Activated gamma-delta T cell treated with Interleukin-2 at 50 U/mL for 16 hours (primary cell): Measurements from ENCODE around the gene MBIP.

Experiments
- DNase-seq: peaks from one replicate; pipeline ENCODE4 v3.0.0-alpha.2; 2020

MBIP gene

DNA sequence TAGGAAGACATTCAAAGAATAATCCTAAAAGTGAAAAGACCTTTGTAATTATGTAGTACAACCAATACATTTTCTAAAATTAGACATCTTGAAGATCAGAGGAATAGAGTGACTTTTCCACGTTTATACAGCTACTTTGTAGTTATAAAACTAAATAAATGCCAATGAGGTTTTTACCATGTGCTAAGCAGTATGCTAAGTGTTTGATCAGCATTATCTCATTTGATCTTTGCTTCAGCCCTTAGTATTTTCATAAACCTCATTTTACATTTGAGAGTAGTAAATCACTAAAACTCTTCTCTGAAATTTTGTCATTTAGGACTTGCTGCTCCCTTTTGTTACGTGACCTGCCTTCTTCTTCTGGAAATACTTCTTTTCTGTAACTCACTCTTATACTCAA lies 13.6 kb downstream of the MBIP start:
- no peak for DNase-seq

DNA sequence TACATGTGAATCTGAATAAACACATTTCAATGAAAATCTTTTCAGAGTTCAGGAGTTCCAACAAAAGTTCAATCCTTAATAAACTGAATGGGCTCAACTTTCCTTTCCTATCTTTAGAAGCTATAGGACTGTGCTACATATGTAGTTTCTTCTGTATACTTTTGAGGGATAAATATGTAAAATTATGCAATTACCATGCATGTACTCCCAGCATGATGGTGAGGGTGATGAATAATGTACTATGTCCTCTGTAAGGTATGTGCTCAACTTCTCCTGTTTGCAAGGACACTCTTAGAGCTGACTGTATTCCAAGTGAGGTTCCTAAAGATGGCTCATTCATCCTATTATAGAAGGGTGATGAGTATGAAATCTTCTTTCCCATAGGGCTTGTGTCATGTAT lies 15.5 kb downstream of the MBIP start:
- no peak for DNase-seq

DNA sequence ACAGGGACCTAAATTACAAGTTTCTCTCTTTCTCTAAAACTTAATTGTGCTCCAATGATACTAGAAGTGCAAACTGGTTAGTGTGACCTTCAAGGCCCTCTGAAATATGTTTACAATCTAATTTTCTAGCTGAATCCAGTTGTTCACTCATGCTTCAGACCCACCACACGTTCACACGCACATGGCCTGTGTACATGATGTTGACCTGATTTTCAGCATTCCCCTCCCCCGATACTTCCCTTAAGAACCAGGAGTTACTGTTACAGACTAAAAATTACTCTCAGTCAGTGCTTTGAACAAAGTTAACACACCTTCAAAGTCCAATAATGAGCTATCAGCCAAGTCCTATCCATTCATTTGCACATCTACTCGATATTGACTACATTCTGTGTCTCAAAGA lies 16.5 kb downstream of the MBIP start:
- no peak for DNase-seq

DNA sequence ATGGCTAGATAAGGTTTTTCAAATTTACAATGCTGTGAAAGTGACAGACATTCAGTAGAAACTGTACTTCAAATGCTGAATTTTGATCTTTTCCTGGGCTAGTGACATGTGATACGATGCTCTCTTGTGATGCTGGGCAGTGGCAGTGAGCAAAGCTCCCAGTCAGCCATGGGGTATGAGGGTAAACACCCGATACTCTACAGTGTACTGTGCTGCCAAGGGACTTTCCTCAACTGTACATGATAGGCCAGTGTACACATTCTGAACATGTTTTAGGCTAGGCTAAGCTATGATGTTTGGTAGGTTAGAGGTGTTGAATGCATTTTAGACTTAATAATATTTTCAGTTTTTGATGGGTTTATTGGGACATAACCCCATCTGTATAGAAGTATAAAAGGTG lies 17.6 kb downstream of the MBIP start:
- no peak for DNase-seq

DNA sequence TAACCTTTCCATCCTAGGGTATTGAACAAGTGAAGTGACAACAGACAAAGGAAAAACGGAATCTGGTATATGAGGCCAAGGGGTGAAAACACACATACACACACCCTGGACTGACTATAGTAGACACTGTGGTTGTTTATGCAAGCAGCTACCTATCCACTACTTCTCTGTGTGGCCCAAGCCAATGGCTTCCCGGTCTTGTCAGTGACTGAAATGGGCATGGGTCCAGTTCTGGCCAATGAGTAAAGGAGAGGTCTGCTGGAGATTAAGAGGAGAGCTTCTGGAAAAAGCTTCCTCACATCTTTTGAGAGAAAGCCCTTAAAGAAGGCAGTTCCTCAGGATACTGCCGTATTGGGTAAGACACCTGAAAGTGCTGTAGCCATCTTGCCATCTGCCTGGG lies 19.3 kb downstream of the MBIP start:
- DNase-seq = no peak

DNA sequence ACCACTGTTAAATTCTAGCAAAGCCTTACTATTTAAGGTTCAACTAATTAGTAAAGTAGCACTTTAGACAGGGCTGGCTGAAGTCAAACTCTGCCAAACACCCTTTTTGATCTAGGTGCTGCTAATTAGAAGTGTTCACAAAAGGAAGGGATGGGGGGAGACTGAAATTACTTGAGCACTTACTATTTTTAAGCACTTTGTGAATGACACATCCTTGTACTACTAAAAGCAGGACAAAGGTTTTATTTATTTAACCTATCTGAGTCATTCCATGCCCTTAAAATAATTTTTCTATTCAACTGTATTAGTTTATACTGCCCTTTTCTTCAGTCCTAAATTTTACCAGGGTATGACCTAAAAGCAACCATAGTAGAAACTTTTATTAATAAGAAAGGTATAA lies 20.1 kb downstream of the MBIP start:
- no peak for DNase-seq

DNA sequence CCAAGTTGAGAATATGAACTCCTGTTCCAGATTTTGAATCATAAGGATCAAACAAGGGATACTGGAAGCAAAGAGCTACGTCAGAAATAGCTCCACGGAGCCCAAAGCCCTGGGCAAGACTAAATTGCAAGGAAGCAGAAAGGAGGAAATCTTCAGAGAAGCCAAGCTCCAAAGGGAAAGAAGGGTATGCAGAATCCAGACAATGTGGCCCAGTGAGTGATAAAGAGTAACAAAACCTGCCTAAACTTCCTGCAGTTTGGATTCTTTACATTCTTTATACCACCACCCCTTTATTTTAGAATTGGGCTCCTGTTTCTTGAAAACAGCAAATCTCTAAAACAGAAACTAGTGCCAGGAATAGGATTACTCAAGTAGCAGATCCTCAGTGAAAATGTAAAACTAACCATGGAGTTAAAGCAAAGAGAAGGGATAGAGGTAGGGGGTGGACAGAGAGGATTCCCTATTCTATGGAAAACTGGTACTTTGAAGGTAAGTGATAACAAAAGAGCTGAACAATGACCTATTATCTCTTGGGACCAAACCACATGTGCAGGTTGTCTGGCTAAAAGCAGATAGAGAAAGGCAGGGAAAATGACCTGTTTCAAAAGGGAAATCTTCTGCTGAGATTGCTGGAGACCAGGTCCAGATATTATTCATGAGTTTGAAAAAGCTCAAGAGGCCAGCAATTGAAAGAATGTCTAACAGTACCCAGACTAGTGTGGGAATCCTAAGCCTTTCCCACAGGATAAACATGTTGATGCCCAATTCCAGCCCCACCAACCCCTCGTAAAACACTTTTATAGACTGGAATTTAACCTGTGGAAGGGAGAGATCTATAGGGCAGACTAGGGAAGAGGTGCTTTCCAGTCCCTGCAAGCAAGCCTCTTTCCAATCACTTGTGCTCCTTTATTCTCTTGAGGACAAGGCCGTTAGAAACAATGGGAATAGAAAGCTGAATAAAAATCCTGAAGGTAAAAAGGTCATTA lies 24.5 kb downstream of the MBIP start:
- DNase-seq = no peak

DNA sequence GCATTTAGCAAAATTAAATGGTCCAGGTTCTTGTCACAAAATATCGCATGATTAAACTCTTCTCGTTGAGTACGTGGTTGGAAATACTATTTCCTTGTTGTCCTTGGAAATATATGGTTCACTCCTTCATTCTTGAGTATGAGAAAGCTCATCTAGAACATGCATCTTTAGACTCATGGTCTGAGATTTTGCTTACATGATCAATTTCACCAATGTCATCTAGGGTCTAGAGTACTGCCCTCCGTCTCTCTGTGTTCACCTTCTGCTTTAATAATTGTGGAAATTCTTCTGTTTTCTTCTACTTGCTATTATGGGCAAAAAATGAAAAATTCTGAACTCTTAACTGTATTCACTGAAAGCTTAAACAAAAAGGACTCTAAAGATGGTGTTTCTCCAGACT lies 25.9 kb downstream of the MBIP start:
- no peak for DNase-seq

DNA sequence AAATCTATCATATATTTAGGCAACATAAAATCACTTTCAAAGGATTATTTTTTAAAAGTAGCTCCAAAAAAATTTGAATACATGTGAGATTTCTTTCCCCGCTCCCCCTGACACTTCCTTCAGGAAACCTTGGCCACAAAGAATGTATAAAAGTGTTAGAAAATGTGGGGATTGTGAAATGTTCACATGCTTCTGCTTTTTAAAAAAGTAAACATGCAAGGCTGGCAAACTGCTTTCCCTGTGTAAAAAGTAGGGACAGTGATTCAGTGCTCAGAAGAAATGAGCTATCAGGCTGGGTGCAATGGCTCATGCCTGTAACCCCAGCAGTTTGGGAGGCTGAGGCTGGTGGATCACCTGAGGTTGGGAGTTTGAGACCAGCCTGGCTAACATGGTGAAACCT lies 26.6 kb downstream of the MBIP start:
- DNase-seq = no peak

DNA sequence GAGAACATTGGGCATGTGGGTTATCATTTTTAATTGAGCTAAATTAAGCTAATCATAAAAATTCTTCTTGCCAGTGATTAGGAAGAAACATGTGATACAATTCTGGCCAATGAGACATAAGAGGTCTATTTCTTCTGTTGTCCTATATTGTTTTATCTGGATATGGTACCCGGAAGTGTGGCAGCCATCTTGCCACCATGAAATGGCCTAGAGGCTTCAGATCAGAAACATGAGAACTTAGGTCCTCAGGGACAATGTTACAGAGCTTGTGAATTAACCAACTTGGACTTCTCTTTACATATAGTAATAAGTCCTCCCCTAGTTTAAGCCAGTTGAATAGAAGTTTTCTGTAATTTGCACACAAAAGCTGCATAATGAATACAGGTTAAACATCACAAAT lies 30.5 kb downstream of the MBIP start:
- DNase-seq = no peak

DNA sequence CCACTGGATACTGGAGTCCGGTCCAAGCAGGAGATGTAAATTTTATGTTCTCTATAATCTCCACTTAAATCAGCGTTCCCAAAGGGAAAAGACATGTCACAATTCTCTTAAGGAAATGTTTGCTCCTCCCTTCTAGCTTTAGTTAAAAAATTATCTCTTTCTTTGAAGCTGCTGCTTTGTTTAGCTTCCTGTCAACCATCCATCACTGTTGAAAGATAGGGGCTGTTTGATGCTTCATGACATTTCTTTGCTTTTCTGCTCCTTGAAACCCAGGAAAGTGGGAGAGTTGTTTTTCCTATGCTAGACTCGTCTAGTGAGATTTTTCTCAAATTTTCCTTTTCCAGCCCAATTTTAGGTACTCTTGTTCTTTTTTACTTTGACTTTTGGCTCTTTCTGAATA lies 31.9 kb downstream of the MBIP start:
- no peak for DNase-seq

DNA sequence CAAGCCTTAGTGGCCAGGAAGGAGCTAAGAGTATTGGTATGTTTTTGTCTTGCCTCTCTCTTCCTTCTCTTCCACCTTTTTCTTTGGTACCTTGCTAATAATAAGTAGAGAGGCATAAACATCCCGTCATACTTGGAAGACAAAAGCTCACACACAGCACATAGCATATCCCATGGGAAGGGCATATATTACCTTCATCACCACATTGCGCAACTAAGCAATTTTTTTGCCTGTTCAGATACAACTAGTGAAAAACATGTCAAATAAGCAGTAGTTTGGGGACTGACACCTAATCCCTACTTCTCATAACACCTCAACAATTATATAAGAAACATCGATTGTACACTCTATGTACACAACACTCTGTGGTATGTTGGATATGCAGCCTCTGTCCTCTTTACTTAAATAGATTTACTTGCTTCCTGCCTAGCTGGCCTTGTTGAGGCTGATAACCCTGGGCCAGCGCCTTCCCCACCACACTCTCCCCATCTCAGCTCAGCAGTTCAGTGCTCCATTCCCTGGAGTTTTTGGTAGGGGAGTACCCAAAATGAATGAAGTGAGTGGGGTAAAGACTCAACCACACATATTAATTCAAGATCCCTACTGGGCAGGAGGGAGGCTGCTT lies 35.4 kb downstream of the MBIP start:
- no peak for DNase-seq

DNA sequence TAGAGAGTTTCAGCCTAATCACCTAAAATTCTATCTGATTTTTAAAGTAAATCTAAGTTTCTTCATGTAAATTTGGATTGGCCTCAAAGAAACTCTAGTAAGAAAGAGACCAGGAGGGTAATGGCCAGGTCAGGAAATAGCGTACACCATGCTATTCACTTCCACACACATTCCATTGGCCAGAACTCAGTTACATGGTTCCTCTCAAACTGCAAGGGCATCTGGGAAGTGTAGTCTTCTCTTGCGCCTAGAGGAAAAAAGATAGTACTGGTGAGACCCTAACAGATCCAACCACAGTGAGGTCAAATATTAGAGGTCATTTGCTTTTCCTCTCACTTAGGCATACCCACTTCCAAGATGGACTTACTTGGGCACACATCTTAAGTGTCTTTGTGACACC lies 39.1 kb downstream of the MBIP start:
- DNase-seq = no peak

DNA sequence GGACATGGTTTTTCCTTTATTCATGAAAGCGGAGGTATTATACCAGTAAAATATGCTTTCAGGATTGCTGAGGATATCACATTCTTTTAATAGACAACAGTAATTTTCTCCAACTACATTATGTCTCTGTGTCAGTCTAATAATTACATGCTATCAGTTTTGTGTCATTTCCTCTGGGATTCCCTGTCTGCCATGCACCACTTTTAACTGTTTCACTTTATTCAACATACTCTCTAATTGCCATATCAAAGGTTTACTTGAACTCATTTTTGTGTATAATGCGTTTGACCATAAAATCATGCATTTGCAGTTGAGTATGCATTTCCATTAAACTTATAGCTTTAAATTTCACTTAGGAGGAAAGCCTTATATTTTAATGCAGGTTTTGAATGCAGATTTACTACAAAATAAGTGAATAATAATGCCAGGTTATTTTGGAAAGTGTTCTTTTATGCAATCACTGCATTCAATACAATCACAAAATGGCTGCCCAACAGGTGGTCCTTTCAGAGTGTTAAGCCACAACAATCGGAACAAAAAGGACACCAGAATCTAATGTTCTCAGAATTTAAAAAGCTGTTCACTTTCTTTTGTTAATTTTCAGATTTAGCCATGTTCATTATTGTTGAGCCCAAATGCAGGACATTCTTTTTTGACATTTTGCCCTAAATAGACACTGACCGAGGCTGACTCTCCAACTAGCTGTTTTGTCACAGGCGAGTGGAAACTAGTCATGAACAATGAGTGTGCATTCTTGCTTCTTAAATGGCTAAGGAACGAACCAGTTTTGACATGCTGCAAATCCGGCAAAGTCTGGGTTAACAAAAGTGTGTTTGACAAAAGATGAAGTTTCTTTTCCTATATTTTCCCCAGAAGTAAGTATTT lies 40.9 kb downstream of the MBIP start:
- DNase-seq = no peak

DNA sequence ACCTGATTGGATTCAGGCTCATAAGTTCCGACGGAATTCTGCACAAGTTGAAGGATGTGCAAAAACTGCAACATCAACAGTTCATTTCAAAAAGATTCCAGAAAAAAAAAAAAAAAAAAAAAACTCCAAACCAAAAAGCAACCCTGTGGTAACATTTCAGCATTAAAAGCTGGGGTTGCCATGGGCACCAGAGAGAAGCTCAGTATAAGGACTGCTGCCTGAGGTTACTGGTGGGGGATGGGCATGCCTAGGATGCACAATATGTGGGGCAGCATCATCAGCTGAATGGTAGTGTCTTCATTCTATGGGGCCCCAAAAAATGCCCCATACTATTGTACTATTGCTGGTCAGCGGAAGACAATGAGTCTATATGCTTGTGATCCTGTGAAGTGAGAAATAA lies 44.7 kb downstream of the MBIP start:
- no peak for DNase-seq

DNA sequence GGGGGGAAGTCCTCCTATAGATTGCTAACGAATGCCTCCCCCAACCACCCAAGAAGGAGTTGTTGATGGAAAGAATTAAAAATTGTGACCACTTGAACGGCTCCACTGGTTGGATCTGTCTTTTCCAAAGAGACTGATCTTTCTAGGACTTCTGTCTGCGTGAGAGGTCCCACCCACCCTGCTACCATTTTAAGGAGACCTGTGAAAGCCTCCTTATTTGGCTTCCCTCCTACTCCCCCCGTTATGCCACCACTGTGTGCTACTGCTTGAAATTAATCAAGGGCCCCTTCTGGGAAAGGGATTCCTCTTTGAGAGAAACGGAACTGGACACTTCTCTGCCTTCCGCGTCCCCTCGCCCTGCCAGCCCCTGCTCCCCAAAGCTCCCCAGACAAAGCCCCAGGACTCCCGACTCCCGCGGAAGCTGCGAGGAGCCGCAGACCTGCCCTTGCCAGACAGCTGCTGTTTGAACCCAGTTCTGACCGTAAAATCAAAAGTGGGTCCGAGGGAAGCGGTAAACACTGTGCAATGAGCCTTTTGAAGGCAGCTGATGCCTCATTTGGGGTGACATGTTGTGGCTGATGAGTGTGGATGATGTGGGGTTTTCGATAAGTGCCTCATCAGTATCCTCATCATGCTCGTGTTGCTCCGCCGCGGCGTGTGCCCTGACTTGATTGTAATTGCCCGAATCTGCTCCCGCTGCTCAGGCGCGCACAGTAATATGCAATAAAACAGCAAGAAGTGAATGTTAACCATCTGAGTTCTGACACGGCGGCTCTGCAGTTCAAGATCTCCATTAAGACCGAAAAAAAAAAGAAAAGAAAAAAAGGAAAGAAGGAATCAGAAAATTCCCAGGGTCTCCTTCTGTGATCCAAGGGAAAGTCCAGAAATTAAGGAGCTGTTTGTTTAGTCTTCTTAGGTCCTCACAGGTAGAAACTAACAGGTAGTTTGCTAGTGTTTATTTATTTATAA lies 48.2 kb downstream of the MBIP start:
- no peak for DNase-seq

DNA sequence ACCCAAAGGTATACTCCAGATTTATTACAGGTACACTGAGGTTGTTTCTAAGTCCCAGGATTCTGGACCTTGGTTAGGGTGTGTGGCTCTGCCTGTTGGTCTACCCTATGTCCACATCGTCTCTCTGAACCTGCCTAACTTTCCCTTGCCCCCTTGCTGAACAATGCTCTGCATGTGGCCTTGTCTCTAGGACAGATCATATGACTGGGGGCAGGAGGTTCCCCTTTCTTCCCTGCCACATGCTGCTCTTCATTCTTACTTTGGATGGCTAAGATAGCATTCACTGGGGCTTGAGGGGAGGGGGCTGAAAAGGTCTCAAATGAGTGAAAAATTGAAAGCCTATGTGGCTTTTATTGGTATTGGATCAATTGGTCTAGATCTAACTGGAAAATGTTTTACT lies 49.2 kb downstream of the MBIP start:
- DNase-seq = no peak

DNA sequence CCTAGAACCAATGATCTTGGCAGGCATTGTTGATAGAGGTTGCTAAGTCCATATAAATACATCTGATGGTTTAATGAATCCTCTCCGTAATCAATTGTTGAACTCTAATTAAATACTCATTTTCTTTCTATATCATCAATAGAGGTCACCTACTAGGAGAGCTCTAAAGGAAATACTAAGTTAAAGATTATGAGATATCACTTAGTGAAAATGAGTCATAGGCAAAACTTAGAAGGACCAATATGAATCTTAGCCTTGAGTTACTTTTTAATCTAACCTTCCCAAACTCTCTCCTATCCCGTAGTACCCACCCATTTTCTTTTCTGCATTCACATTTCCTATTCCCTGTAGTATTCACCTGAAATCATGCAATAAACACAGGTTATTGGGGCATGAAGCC lies 50.2 kb downstream of the MBIP start:
- no peak for DNase-seq

DNA sequence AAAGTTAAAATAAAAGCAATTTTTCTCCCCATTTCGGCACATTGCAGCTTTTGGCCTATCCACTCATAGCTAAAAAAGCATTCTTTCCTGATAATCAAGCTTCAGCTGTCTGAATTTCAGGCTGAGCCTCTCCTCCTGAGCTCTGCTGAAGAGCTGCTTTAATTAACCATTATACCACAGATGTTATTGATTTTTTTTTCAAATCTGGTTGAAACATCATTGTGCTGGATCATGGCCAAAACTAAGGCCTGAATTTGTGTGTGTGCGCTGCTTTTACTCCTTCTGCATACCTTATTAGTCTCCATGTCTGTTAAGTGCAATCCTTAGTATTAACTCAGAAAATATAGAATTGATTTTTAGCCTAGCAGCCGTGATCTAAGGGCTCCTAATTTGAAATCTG lies 52.3 kb downstream of the MBIP start:
- no peak for DNase-seq

DNA sequence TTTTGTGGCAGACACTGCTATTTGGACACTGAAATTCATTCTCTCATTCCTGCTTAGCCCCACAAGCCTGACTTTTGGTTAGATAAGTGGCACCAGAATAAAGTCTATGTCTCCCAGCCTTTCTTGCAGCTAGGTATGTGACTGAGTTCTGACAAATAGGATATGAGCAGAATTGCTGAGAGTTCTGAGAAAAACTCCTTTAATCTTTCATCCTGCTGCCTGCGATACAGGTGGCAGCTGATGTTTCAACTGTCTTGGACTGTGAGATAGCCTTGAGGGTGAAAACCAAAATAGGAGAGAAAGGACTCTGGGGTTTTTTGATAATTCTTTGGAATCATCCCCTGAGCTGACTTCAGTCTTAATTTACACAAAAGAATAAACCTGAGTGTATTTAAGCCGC lies 55.8 kb downstream of the MBIP start:
- no peak for DNase-seq

DNA sequence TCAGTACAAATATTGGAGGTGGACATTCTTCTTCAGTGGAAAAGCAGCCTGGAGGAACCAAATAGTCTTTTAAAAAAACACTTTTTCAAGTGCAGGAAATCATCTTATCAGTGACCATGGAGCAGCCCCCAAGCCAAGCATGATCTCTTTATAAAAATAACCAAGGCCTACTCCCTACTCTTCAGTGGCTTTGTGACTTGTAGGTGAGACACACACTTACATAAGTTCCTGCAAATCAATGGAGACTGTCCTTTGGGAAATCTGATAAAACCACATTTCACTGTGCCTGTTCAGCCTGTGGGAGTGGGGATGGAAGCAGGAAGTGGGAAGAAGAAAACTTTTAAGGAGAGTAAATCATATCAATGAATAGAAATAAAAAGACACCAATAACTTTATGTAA lies 56.3 kb downstream of the MBIP start:
- no peak for DNase-seq

DNA sequence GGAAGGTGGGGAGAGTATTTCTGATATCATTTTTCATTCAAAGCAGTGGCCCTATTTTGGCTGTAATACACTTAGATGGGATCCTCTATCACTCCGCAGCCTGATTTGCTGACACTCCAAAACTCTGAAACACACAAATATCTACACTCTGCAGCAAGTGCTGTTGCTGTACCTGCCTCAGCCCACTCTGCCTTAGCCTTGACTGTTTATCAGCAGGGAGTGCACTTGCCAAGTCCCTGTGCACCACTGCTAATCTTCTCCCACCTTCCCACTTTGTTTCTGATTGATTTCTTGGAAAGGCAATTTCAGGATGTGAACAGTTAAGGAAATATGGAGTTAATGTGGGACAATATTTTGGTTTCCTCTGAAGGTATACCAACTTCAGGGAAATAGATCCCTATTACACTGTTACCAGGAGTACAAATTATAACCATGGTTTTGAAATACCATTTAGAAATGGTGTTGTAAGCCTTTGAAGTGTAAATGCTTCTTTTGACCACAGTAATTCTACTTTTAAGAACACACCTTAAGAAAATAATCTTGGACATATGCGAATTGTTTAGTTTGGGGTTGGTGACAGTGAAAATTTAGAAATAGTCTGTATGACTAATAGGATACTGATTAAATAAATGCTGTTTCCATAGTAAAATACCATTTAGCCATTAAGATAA lies 59.3 kb downstream of the MBIP start:
- DNase-seq = no peak
